K562 (cell line): Measurements from ENCODE around the gene SLC25A51. TPM values are rescaled to one million over a fixed set of nuclear protein-coding genes. Genes with fewer than 3 reads are reported as not detected.
A peak's percentile ranks its signal among the peaks of the same experiment; 100 is the strongest.

Source experiments
- ATAC-seq: fragments of 200-7000 bp; cut with Tn5 transposase; 3 replicates; pipeline ENCODE4 v1.9.1; 2020; ENCODE audit warnings: moderate library complexity
- BruUV-seq: library from RNA; stranded (reverse); fragments of 400-500 nt; replicated peaks from 2 replicates; lab custom pipeline; 2021; lab: Mats Ljungman, UMichigan
- CTCF ChIA-PET: fragments of 300-600 bp; formaldehyde crosslinking; extraction: SDS; loops from one replicate; lab custom pipeline; 2021; ENCODE audit warnings: low intra/inter-chr PET ratio; lab: Yijun Ruan, JAX
- POLR2A ChIA-PET: fragments of 300-600, 350-650 bp; sonication (Branson Sonifier 250); formaldehyde crosslinking; extraction: SDS; loops from one replicate; lab custom pipeline; 2021; ENCODE audit warnings: antibody characterized with exemption, inconsistent platforms; lab: Yijun Ruan, JAX
- DNase-seq, 4 experiments: peaks; one replicate each; pipeline versions ENCODE4 v3.0.0 to v3.0.0-alpha.2; 2011 to 2018; ENCODE audit warnings: low spot score in 3 of 4, mixed read lengths in 3 of 4; ENCODE audit errors: extremely low read depth in 1 of 4
- FAIRE-seq: peaks from 2 replicates; lab custom pipeline; 2011; peaks lifted over from hg19 to GRCh38; lab: Jason Lieb, UNC
- H2AFZ ChIP-seq: 2 replicates; pipeline ENCODE4 v1.6.0; 2011; ENCODE audit warnings: low read depth, low read length, control low read depth, inconsistent platforms
- H3K27ac ChIP-seq: fragments of 200-600 bp; 3 replicates; pipeline ENCODE4 v1.8.0; 2011; ENCODE audit warnings: low read depth, mild to moderate bottlenecking, control low read depth, inconsistent platforms, low read length, moderate library complexity, mixed read lengths; ENCODE audit errors: extremely low read depth
- H3K27me3 ChIP-seq, 2 experiments: fragments of 300-600 bp in 1 of 2; 2 replicates in 1 of 2; 3 replicates in 1 of 2; pipeline versions ENCODE4 v1.6.0 to v1.8.0; 2011; ENCODE audit warnings: inconsistent platforms in 2 of 2, low read length in 2 of 2, mild to moderate bottlenecking in 1 of 2, mixed read lengths in 1 of 2, moderate library complexity in 1 of 2; ENCODE audit not compliant: control insufficient read depth in 2 of 2, insufficient read depth in 2 of 2
- H3K36me3 ChIP-seq: fragments of 300-600 bp; 3 replicates; pipeline ENCODE4 v1.8.0; 2011; ENCODE audit warnings: mild to moderate bottlenecking, low read length, inconsistent platforms; ENCODE audit not compliant: control insufficient read depth, insufficient read depth
- H3K4me1 ChIP-seq, 2 experiments: fragments of 200-600 bp in 1 of 2; replicated peaks in 1 of 2; 2 replicates in 1 of 2; 3 replicates in 1 of 2; pipeline versions ENCODE4 v1.5.1 to v1.8.0; 2011; ENCODE audit warnings: inconsistent platforms in 2 of 2, low read length in 2 of 2, mild to moderate bottlenecking in 1 of 2, mixed read lengths in 1 of 2, moderate library complexity in 1 of 2; ENCODE audit not compliant: control insufficient read depth in 2 of 2, insufficient read depth in 2 of 2
- H3K4me2 ChIP-seq: 2 replicates; pipeline ENCODE4 v1.6.1; 2011; ENCODE audit warnings: low read length, control low read depth, inconsistent platforms, mixed read lengths; ENCODE audit not compliant: insufficient read depth
- H3K4me3 ChIP-seq: fragments of 200-600 bp; sonication (generic), shearing (Covaris generic); 2 replicates; pipeline ENCODE4 v1.5.1; 2016; ENCODE audit warnings: control low read depth, inconsistent platforms
- H3K79me2 ChIP-seq: fragments of 200-600 bp; 3 replicates; pipeline ENCODE4 v1.8.0; 2011; ENCODE audit warnings: low read length, inconsistent platforms; ENCODE audit not compliant: control insufficient read depth, insufficient read depth
- H3K9ac ChIP-seq, 2 experiments: 2 replicates each; pipeline versions ENCODE4 v1.6.0 to v1.6.1; 2011; ENCODE audit warnings: low read depth in 2 of 2, low read length in 2 of 2, control low read depth in 1 of 2, inconsistent platforms in 1 of 2, mild to moderate bottlenecking in 1 of 2, mixed read lengths in 1 of 2; ENCODE audit not compliant: insufficient read depth in 1 of 2
- H3K9me1 ChIP-seq: one replicate; pipeline ENCODE4 v1.6.0; 2011; ENCODE audit warnings: inconsistent platforms, mild to moderate bottlenecking, low read length, moderate library complexity; ENCODE audit not compliant: control insufficient read depth, insufficient read depth
- H3K9me3 ChIP-seq: replicated peaks from 2 replicates; pipeline ENCODE4 v1.5.1; 2011; ENCODE audit warnings: low read depth, low read length, inconsistent platforms; ENCODE audit not compliant: control insufficient read depth, insufficient read depth
- H4K20me1 ChIP-seq: replicated peaks from 2 replicates; pipeline ENCODE4 v1.6.1; 2011; ENCODE audit warnings: low read length, inconsistent platforms, mixed read lengths; ENCODE audit not compliant: control insufficient read depth, insufficient read depth
- ARHGAP35 ChIP-seq: fragments of 450-650 bp; IDR thresholded peaks from 2 replicates; pipeline ENCODE4 v1.6.1; 2018; ENCODE audit not compliant: partially characterized antibody
- ARID1B ChIP-seq: fragments of 450-650 bp; IDR thresholded peaks from 2 replicates; pipeline ENCODE4 v1.6.1; 2016; ENCODE audit warnings: antibody characterized with exemption, mild to moderate bottlenecking, inconsistent platforms
- CBFA2T3 ChIP-seq: fragments of 450-650 bp; IDR thresholded peaks from 2 replicates; pipeline ENCODE4 v1.6.1; 2017
- FOXA3 ChIP-seq, 2 experiments: fragments of 450-650 bp in 1 of 2; sonication (generic) in 1 of 2; formaldehyde crosslinking; IDR thresholded peaks in 1 of 2; conservative IDR thresholded peaks in 1 of 2; 2 replicates each; pipeline versions ENCODE4 v1.4.0 to v1.8.0; 2020 to 2022; ENCODE audit warnings: mild to moderate bottlenecking in 2 of 2, missing genetic modification reagents in 1 of 2
- FOXK2 ChIP-seq, 2 experiments: fragments of 450-650 bp; IDR thresholded peaks in 1 of 2; conservative IDR thresholded peaks in 1 of 2; 2 replicates each; pipeline ENCODE4 v1.6.1; 2016; ENCODE audit warnings: low read depth in 2 of 2, mild to moderate bottlenecking in 1 of 2
- HNRNPH1 ChIP-seq: fragments of 200-400 bp; formaldehyde crosslinking; optimal IDR thresholded peaks from 2 replicates; pipeline ENCODE3; 2017; ENCODE audit warnings: low read depth, mild to moderate bottlenecking, low read length, moderate library complexity
- JUND ChIP-seq, 2 experiments: IDR thresholded peaks; 2 replicates in 1 of 2; 3 replicates in 1 of 2; pipeline ENCODE4 v1.6.1; 2011; ENCODE audit warnings: borderline replicate concordance in 2 of 2, low read depth in 2 of 2, low read length in 2 of 2, improper control_type of control experiment in 1 of 2, missing biosample characterization in 1 of 2, missing genetic modification characterization in 1 of 2, missing genetic modification reagents in 1 of 2
- MEIS2 ChIP-seq: fragments of 450-650 bp; IDR thresholded peaks from 2 replicates; pipeline ENCODE4 v1.6.1; 2014; ENCODE audit warnings: mild to moderate bottlenecking; ENCODE audit not compliant: partially characterized antibody
- POLR2B ChIP-seq: fragments of 450-650 bp; IDR thresholded peaks from 2 replicates; pipeline ENCODE4 v1.6.1; 2018; ENCODE audit warnings: low read depth; ENCODE audit not compliant: partially characterized antibody
- SOX6 ChIP-seq: fragments of 450-650 bp; IDR thresholded peaks from 2 replicates; pipeline ENCODE4 v1.6.1; 2014; ENCODE audit warnings: mild to moderate bottlenecking
- SREBF1 ChIP-seq: fragments of 150-350 bp; IDR thresholded peaks from 2 replicates; pipeline ENCODE4 v1.6.1; 2014; ENCODE audit warnings: antibody characterized with exemption, low read depth, low read length, borderline replicate concordance
- TOE1 ChIP-seq, 2 experiments: fragments of 450-650 bp in 1 of 2; sonication (generic) in 1 of 2; formaldehyde crosslinking in 1 of 2; IDR thresholded peaks; 2 replicates each; pipeline versions ENCODE4 v1.7.1 to v1.8.0; 2016 to 2022; ENCODE audit warnings: borderline replicate concordance in 2 of 2, mild to moderate bottlenecking in 2 of 2, antibody characterized with exemption in 1 of 2, inconsistent platforms in 1 of 2, low read depth in 1 of 2, missing genetic modification reagents in 1 of 2, moderate library complexity in 1 of 2
- ZNF780A ChIP-seq: fragments of 250-450 bp; sonication (Bioruptor Pico); IDR thresholded peaks from 2 replicates; pipeline ENCODE4 v1.5.0; 2021; ENCODE audit warnings: mild to moderate bottlenecking
- WGBS: fragments of 100-300 bp; shearing (Covaris generic); methylation state at CpG from one replicate; pipeline ENCODE4 v1.1.6; 2016; ENCODE audit warnings: low coverage, mixed read lengths; ENCODE audit not compliant: insufficient coverage; ENCODE audit errors: missing lambda C conversion rate; 5-methylcytosine and 5-hydroxymethylcytosine counted together
- in situ Hi-C: fragments of 300-500 bp; cut with MboI; formaldehyde crosslinking; loops from 4 replicates; pipeline ENCODE4 v1.15.0; 2018; ENCODE audit warnings: inconsistent platforms, mixed read lengths
- intact Hi-C: fragments of 100-400 bp; cut with micrococcal nuclease; formaldehyde crosslinking; loops from 2 replicates; pipeline ENCODE4 v1.14.2; 2022
- polyA plus RNA-seq, 8 experiments: library from polyadenylated mRNA; depleted of rRNA in 4 of 8; stranded (reverse) in 5 of 8; unstranded in 3 of 8; fragments of >200 nt; fragmentation: Nextera tagmentation in 2 of 8; fragmentation: Illumina TruSeq in 1 of 8; extraction: Ambion mirVana in 2 of 8; extraction: Trizol in 1 of 8; gene quantifications; 2 replicates each; pipeline versions ENCODE4 v1.2.1 to v1.2.3, GENCODE V29; 2011 to 2014; ENCODE audit warnings: inconsistent platforms in 1 of 8, missing spikeins in 1 of 8
- total RNA-seq, 7 experiments: library from RNA; depleted of rRNA in 6 of 7; stranded (reverse); fragments of >200 nt in 6 of 7; fragmentation: Illumina TruSeq in 2 of 7; extraction: Trizol in 2 of 7; gene quantifications; 2 replicates each; pipeline versions ENCODE4 v1.2.1 to v1.2.3, GENCODE V29; 2011 to 2021; ENCODE audit warnings: low replicate concordance in 1 of 7
- TF ChIP-seq, protein P1 (sequence below): IDR thresholded peaks from 2 replicates; pipeline ENCODE4 v1.6.1; 2012; ENCODE audit warnings: low read depth, low read length, improper control_type of control experiment, borderline replicate concordance
- TF ChIP-seq, protein P2 (sequence below): fragments of 250-450 bp; sonication (Bioruptor Pico); IDR thresholded peaks from 2 replicates; pipeline ENCODE4 v1.5.0; 2020; ENCODE audit warnings: mild to moderate bottlenecking, borderline replicate concordance
- TF ChIP-seq, protein P3 (sequence below): fragments of 450-650 bp; IDR thresholded peaks from 2 replicates; pipeline ENCODE4 v1.6.1; 2016

Gene SLC25A51
- total and polyA plus RNA-seq, 9 of the 15 experiments (the other 6 are each of a cell fraction or from before 2014, with no cell fraction given): 9.1 to 40.7 (median 24.5) TPM

DNA sequence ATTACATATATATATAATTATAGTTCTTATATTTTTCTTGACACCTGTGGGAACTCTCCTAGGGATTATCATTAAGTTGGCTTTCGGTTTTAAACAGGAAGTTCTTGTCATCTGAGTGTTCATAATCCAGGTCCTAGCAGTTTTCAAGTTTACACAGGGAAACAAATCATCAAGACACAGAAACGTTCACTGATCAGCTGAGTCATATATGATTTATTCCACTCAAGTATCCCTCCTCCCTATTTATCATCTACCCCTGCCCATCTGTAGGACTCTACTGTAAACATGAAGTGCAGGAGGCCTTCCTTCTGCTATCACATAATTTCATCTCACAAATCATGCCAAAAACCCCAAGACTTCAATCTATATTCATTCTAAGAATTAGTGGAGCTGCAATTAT, 6.3 kb downstream of the SLC25A51 start:
- CTCF ChIA-PET: no interaction called here
- H3K27me3 ChIP-seq: no peaks in the 10 kb centered on the region
- no peak for TF ChIP-seq POLR2B
- peak; percentile 25; the same call in 1 of the 2 replicates for TF ChIP-seq CBFA2T3
- TF ChIP-seq ZNF780A (CRISPR knock-in tag): no peak
- peak in 1 of 2 experiments; percentile 66; a peak in 2 of 4 replicates for TF ChIP-seq FOXA3 (CRISPR knock-in tag; conservative IDR thresholded peaks at IDR 0.05 in 1 of 2, IDR thresholded peaks at IDR 0.05 in 1 of 2)
- TF ChIP-seq, protein P1, sequence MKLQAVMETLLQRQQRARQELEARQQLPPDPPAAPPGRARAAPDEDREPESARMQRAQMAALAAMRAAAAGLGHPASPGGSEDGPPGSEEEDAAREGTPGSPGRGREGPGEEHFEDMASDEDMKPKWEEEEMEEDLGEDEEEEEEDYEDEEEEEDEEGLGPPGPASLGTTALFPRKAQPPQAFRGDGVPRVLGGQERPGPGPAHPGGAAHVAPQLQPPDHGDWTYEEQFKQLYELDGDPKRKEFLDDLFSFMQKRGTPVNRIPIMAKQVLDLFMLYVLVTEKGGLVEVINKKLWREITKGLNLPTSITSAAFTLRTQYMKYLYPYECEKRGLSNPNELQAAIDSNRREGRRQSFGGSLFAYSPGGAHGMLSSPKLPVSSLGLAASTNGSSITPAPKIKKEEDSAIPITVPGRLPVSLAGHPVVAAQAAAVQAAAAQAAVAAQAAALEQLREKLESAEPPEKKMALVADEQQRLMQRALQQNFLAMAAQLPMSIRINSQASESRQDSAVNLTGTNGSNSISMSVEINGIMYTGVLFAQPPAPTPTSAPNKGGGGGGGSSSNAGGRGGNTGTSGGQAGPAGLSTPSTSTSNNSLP: peak; percentile 12; the same call in 1 of the 2 replicates
- TF ChIP-seq, protein P2, sequence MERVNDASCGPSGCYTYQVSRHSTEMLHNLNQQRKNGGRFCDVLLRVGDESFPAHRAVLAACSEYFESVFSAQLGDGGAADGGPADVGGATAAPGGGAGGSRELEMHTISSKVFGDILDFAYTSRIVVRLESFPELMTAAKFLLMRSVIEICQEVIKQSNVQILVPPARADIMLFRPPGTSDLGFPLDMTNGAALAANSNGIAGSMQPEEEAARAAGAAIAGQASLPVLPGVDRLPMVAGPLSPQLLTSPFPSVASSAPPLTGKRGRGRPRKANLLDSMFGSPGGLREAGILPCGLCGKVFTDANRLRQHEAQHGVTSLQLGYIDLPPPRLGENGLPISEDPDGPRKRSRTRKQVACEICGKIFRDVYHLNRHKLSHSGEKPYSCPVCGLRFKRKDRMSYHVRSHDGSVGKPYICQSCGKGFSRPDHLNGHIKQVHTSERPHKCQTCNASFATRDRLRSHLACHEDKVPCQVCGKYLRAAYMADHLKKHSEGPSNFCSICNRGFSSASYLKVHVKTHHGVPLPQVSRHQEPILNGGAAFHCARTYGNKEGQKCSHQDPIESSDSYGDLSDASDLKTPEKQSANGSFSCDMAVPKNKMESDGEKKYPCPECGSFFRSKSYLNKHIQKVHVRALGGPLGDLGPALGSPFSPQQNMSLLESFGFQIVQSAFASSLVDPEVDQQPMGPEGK (CRISPR knock-in tag): no peak
- 0 out of 4 replicates have a peak, but pooled peaks of 1 of the 2 experiments have one; percentile 23 for TF ChIP-seq FOXK2 (conservative IDR thresholded peaks at IDR 0.05 in 1 of 2, IDR thresholded peaks at IDR 0.05 in 1 of 2; ENCODE audit: low read depth in 2 of 2)
- TF ChIP-seq SOX6: no peak
- no peak for TF ChIP-seq TOE1 (IDR thresholded peaks at IDR 0.05; ENCODE audit: borderline replicate concordance)
- no peak for TF ChIP-seq TOE1 (CRISPR knock-in tag; IDR thresholded peaks at IDR 0.05; ENCODE audit: borderline replicate concordance, low read depth)
- no peak for TF ChIP-seq ARHGAP35
- TF ChIP-seq ARID1B: 0 out of 2 replicates have a peak, but pooled peaks have one; percentile 18
- no peak for TF ChIP-seq HNRNPH1
- peak; percentile 91 for TF ChIP-seq MEIS2
- TF ChIP-seq JUND (IDR thresholded peaks at IDR 0.05; ENCODE audit: borderline replicate concordance, low read depth, low read length): peak; percentile 31; the same call in 1 of the 2 replicates
- peak; percentile 48; the same call in 1 of the 3 replicates for TF ChIP-seq JUND (tag; IDR thresholded peaks at IDR 0.05; ENCODE audit: borderline replicate concordance, low read depth, low read length)
- TF ChIP-seq SREBF1: no peak
- TF ChIP-seq, protein P3, sequence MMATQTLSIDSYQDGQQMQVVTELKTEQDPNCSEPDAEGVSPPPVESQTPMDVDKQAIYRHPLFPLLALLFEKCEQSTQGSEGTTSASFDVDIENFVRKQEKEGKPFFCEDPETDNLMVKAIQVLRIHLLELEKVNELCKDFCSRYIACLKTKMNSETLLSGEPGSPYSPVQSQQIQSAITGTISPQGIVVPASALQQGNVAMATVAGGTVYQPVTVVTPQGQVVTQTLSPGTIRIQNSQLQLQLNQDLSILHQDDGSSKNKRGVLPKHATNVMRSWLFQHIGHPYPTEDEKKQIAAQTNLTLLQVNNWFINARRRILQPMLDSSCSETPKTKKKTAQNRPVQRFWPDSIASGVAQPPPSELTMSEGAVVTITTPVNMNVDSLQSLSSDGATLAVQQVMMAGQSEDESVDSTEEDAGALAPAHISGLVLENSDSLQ: peak; percentile 66

More for the DNA sequence above, 6.3 kb downstream of the SLC25A51 start:
- no peak overlapping the region for H3K4me3 ChIP-seq
- H3K36me3 ChIP-seq: peaks cover 74% of the 10 kb centered on the region
- H3K79me2 ChIP-seq: peaks cover 20% of the 10 kb centered on the region
- H3K9me3 ChIP-seq: no peaks in the 10 kb centered on the region
- in situ Hi-C loops (no loop called here), intact Hi-C loops (no loop called here)
- no peak; the same call in 2 of the 3 replicates for ATAC-seq
- POLR2A ChIA-PET: no interaction called here
- H3K27ac ChIP-seq: no peak overlapping the region
- no peaks in the 10 kb centered on the region for H4K20me1 ChIP-seq
- BruUV-seq: no TSS peak
- no peaks in the 10 kb centered on the region; a peak in 2 of 5 replicates for H3K4me1 ChIP-seq
- no peak overlapping the region for H2AFZ ChIP-seq
- no peaks in the 10 kb centered on the region for H3K9me1 ChIP-seq
- FAIRE-seq: no peak
- no peak overlapping the region for H3K9ac ChIP-seq
- 30% methylated on average over 2 of the region's 2 CpGs for WGBS
- no peak overlapping the region for H3K4me2 ChIP-seq
- DNase-seq: peak in 1 of 4 experiments; percentile 20
